ENCODE measurements around the gene NUP42.

DNA sequence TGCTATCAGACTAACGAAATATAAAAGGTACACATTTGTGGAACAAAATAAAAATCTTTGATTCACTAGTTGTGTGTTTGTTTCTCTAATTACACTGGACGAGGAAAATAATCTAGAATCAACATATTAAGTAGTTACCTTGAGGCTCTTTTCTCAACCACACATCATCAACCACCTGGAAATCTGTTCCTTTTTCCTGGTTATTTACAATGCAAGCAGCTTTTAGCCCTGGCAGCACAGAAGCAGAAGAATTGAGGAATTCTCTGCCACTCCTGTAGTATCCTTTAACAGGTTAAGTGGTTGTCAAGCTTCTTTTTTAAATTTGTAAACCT lies 23.7 kb downstream of the NUP42 start:
- TF ChIP-seq, protein P1, sequence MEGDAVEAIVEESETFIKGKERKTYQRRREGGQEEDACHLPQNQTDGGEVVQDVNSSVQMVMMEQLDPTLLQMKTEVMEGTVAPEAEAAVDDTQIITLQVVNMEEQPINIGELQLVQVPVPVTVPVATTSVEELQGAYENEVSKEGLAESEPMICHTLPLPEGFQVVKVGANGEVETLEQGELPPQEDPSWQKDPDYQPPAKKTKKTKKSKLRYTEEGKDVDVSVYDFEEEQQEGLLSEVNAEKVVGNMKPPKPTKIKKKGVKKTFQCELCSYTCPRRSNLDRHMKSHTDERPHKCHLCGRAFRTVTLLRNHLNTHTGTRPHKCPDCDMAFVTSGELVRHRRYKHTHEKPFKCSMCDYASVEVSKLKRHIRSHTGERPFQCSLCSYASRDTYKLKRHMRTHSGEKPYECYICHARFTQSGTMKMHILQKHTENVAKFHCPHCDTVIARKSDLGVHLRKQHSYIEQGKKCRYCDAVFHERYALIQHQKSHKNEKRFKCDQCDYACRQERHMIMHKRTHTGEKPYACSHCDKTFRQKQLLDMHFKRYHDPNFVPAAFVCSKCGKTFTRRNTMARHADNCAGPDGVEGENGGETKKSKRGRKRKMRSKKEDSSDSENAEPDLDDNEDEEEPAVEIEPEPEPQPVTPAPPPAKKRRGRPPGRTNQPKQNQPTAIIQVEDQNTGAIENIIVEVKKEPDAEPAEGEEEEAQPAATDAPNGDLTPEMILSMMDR (IDR thresholded peaks at IDR 0.05) = no peak
- TF ChIP-seq POLR2AphosphoS5 (IDR thresholded peaks at IDR 0.05) (no peak), POLR2A (IDR thresholded peaks at IDR 0.05; ENCODE audit: low read depth) (no peak)

Data from esophagus muscularis mucosa (tissue), 3 donors.